Measurements from ENCODE around the gene GBA3. TPM values are rescaled to one million over a fixed set of nuclear protein-coding genes. Genes with fewer than 3 reads are reported as not detected.

The GBA3 gene
- total RNA-seq, 1 experiment from 2014 or later: not detected

GRCh38 chr4:22848332-22848731, 155.6 kb downstream of the GBA3 start:
- Histone ChIP-seq H3K9ac (ENCODE audit: low read length) (no peak overlapping the region), H3K4me2 (ENCODE audit: low read length) (no peak overlapping the region), H3K9me3 (ENCODE audit: control insufficient read depth in 1 of 2, insufficient read depth in 1 of 2, low read depth in 1 of 2, low read length in 2 of 2) (peaks cover 0 to 6% of the 10 kb centered on the region in 2 experiments; a peak in 1 of 4 replicates), H4K20me1 (ENCODE audit: insufficient read depth) (no peaks in the 10 kb centered on the region), H3K4me1 (ENCODE audit: control insufficient read depth in 1 of 2, insufficient read depth in 2 of 2, low read length in 2 of 2) (no peaks in the 10 kb centered on the region), H3K27me3 (ENCODE audit: insufficient read depth, low read length) (no peaks in the 10 kb centered on the region), H3K9me2 (ENCODE audit: insufficient read depth) (no peaks in the 10 kb centered on the region), H3K27ac (ENCODE audit: low read depth, low read length) (no peak overlapping the region), H2AFZ (ENCODE audit: low read depth, low read length, poor library complexity, severe bottlenecking) (no peak overlapping the region), H3K36me3 (ENCODE audit: control insufficient read depth in 1 of 2, insufficient read depth in 2 of 2, low read length in 2 of 2) (no peaks in the 10 kb centered on the region), H3K79me2 (ENCODE audit: insufficient read depth, low read length) (no peaks in the 10 kb centered on the region), H3K4me3 (replicated peaks in 1 of 2; ENCODE audit: low read depth in 1 of 2, low read length in 2 of 2) (no peak overlapping the region)
- intact Hi-C loops (cut with micrococcal nuclease): no loop called here
- no TSS peak for BruUV-seq (replicated peaks)
- no peak for TF ChIP-seq CBX3 (IDR thresholded peaks at IDR 0.05; ENCODE audit: low read depth)
- no peak for TF ChIP-seq ELF1 (IDR thresholded peaks at IDR 0.05; ENCODE audit: borderline replicate concordance, low read depth)
- TF ChIP-seq SP1 (IDR thresholded peaks at IDR 0.05; ENCODE audit: low read depth): no peak
- ATAC-seq: no peak
- ChIA-PET POLR2A (interaction anchor here (0.7 kb wide), 1 partner anchor 31 kb away, joined by 3 read pairs; no protein-coding TSS in a partner anchor), CTCF (no interaction called here), RAD21 (ENCODE audit: low non-redundant PET in 1 of 2, low total read pairs in 2 of 2, uncharacterized antibody in 2 of 2, unreplicated experiment in 2 of 2) (no interaction called here)
- DNase-seq (ENCODE audit: low read depth, low spot score): no peak

DNA sequence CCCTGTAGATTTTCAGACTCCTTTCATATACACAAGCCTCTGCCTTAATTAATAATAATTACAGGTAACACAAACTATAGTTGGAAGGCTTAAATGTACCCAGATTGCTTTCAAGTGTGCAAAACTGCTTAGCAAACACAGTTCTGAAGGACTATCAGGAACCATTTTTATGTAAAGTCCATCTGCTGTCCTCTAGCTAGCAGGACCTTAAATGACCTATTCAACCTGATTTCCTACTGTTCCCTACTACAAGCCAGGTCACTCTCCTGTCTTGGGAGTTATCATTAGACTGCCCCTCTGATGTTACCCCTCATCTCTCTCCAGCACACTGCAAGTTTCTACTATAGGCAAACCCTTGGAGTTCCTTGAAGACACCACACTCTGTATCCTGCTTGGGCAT, 157.3 kb downstream of the GBA3 start:
- intact Hi-C loops (cut with micrococcal nuclease): no loop called here
- TF ChIP-seq, protein P1, sequence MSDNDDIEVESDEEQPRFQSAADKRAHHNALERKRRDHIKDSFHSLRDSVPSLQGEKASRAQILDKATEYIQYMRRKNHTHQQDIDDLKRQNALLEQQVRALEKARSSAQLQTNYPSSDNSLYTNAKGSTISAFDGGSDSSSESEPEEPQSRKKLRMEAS (IDR thresholded peaks at IDR 0.05): no peak
- TF ChIP-seq SRF (IDR thresholded peaks at IDR 0.05; ENCODE audit: low read depth) (no peak), REST (IDR thresholded peaks at IDR 0.05; ENCODE audit: low read depth) (no peak), CBX3 (IDR thresholded peaks at IDR 0.05; ENCODE audit: low read depth) (no peak), ELF1 (IDR thresholded peaks at IDR 0.05; ENCODE audit: borderline replicate concordance, low read depth) (no peak), CTCF (IDR thresholded peaks at IDR 0.05 in 2 of 3, conservative IDR thresholded peaks at IDR 0.05 in 1 of 3; ENCODE audit: borderline replicate concordance in 1 of 3, insufficient read depth in 1 of 3, low read depth in 2 of 3, low read length in 2 of 3) (no peak), ZNF274 (IDR thresholded peaks at IDR 0.05; ENCODE audit: low read depth, low read length) (no peak), TCF7L2 (IDR thresholded peaks at IDR 0.05; ENCODE audit: borderline replicate concordance, extremely low read depth, insufficient read depth, insufficient read length) (no peak), EGR1 (IDR thresholded peaks at IDR 0.05; ENCODE audit: low read depth) (no peak), SIN3A (IDR thresholded peaks at IDR 0.05; ENCODE audit: low read depth) (no peak), ZBTB33 (IDR thresholded peaks at IDR 0.05; ENCODE audit: extremely low read depth, insufficient replicate concordance, low read length) (no peak)

More for the DNA sequence above, 157.3 kb downstream of the GBA3 start:
- Histone ChIP-seq H3K4me1 (ENCODE audit: control insufficient read depth in 1 of 2, insufficient read depth in 2 of 2, low read length in 2 of 2) (no peaks in the 10 kb centered on the region), H3K79me2 (ENCODE audit: insufficient read depth, low read length) (no peaks in the 10 kb centered on the region), H3K4me2 (ENCODE audit: low read length) (no peak overlapping the region), H3K4me3 (replicated peaks in 1 of 2; ENCODE audit: low read depth in 1 of 2, low read length in 2 of 2) (no peak overlapping the region), H3K9me3 (ENCODE audit: control insufficient read depth in 1 of 2, insufficient read depth in 1 of 2, low read depth in 1 of 2, low read length in 2 of 2) (0 out of 4 replicates have a peak, but pooled peaks cover 0 to 2% of the 10 kb centered on the region in 2 experiments), H4K20me1 (ENCODE audit: insufficient read depth) (no peaks in the 10 kb centered on the region), H3K9me2 (ENCODE audit: insufficient read depth) (no peaks in the 10 kb centered on the region), H3K9ac (ENCODE audit: low read length) (no peak overlapping the region), H3K27ac (ENCODE audit: low read depth, low read length) (no peak overlapping the region), H3K36me3 (ENCODE audit: control insufficient read depth in 1 of 2, insufficient read depth in 2 of 2, low read length in 2 of 2) (no peaks in the 10 kb centered on the region), H2AFZ (ENCODE audit: low read depth, low read length, poor library complexity, severe bottlenecking) (no peak overlapping the region), H3K27me3 (ENCODE audit: insufficient read depth, low read length) (no peaks in the 10 kb centered on the region)
- no peak for DNase-seq (ENCODE audit: low read depth, low spot score)
- ATAC-seq: no peak
- ChIA-PET RAD21 (ENCODE audit: low non-redundant PET in 1 of 2, low total read pairs in 2 of 2, uncharacterized antibody in 2 of 2, unreplicated experiment in 2 of 2) (no interaction called here), POLR2A (no interaction called here), CTCF (no interaction called here)
- BruUV-seq (replicated peaks): no TSS peak
